ENCODE results near the gene BCAS1. TPM values are rescaled to one million over a fixed set of nuclear protein-coding genes. Genes with fewer than 3 reads are reported as not detected.
"Not testable (repeated sequence)": the region's sequence is repeated elsewhere in the genome, so short reads cannot be mapped to it uniquely, and the experiment has no call there.

Gene BCAS1
- total RNA-seq, 6 experiments from 2014 or later, result 0.07 to 0.43 (median 0.15) TPM; not detected in 2

DNA sequence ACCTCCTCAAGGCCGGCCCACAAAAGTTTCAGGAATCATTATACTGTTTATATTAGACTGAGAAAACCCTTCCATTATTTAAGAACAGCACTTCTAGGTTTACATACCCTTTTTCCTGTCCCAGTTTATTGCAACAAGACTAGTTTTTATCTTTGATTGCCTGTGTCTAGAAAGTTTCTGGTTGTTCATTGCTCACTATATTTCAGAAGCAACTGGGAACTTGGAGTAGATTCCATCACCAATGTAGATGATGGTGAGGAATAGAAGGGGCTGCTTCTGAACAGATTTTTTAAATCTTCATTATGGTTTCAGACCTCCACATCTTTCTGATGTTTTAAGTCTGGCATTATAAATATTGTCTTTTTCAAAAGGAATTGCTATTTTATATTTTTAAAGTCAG lies 93.0 kb downstream of the BCAS1 start:
- Histone ChIP-seq H3K4me1 (no peaks in the 10 kb centered on the region), H3K4me3 (no peak overlapping the region), H3K36me3 (no peaks in the 10 kb centered on the region), H3K27ac (no peak overlapping the region), H3K27me3 (no peaks in the 10 kb centered on the region), H3K9me3 (no peaks in the 10 kb centered on the region)
- DNase-seq (no peak), ATAC-seq (no peak)
- WGBS (ENCODE audit: insufficient coverage, low coverage, low lambda C conversion rate, missing lambda C conversion rate), result 88% methylated on average over 1 of the region's 1 CpG
- intact Hi-C loops (cut with DNase I), result no loop called here
- TF ChIP-seq POLR2A (IDR thresholded peaks at IDR 0.05), result no peak
- no peak for TF ChIP-seq CTCF (IDR thresholded peaks at IDR 0.05)

GRCh38 chr20:53975761-53976160 lies 94.6 kb downstream of the BCAS1 start:
- DNase-seq, result peak in 1 of 3 donors; percentile 27
- H3K4me1 ChIP-seq, result no peaks in the 10 kb centered on the region
- no peaks in the 10 kb centered on the region for H3K27me3 ChIP-seq
- no peaks in the 10 kb centered on the region for H3K9me3 ChIP-seq
- peak; percentile 77 to 88 (median 82) for ATAC-seq
- H3K27ac ChIP-seq, result no peak overlapping the region
- no peak overlapping the region for H3K4me3 ChIP-seq
- no peaks in the 10 kb centered on the region for H3K36me3 ChIP-seq
- intact Hi-C loops (cut with DNase I), result no loop called here
- 39% methylated on average over 5 of the region's 5 CpGs for whole genome bisulfite sequencing (ENCODE audit: insufficient coverage, low coverage, low lambda C conversion rate, missing lambda C conversion rate)
- TF ChIP-seq CTCF (IDR thresholded peaks at IDR 0.05) (peak; percentile 5 to 14 (median 10)), POLR2A (IDR thresholded peaks at IDR 0.05) (no peak)

GRCh38 chr20:53974785-53975555 lies 95.4 kb downstream of the BCAS1 start:
- H3K4me1 ChIP-seq, result no peaks in the 10 kb centered on the region
- no peak for DNase-seq
- H3K27me3 ChIP-seq, result no peaks in the 10 kb centered on the region
- intact Hi-C loops (cut with DNase I), result no loop called here
- no peak overlapping the region for H3K27ac ChIP-seq
- ATAC-seq, result no peak
- no peak for TF ChIP-seq CTCF (IDR thresholded peaks at IDR 0.05)
- no peak for TF ChIP-seq POLR2A (IDR thresholded peaks at IDR 0.05)
- no peaks in the 10 kb centered on the region for H3K9me3 ChIP-seq
- WGBS (ENCODE audit: insufficient coverage, low coverage, low lambda C conversion rate, missing lambda C conversion rate), result 79% methylated on average over 19 of the region's 19 CpGs
- no peak overlapping the region for H3K4me3 ChIP-seq
- no peaks in the 10 kb centered on the region for H3K36me3 ChIP-seq

- intact Hi-C loops (cut with DNase I); DNase-seq; H3K9me3 ChIP-seq; H3K27me3 ChIP-seq; ATAC-seq; H3K4me3 ChIP-seq; H3K4me1 ChIP-seq; H3K36me3 ChIP-seq; H3K27ac ChIP-seq: not testable (repeated sequence)
- 66% methylated on average over 5 of the region's 5 CpGs for WGBS (ENCODE audit: insufficient coverage, low coverage, low lambda C conversion rate, missing lambda C conversion rate)
Measured at GRCh38 chr20:53973882-53974281, 96.5 kb downstream of the BCAS1 start.

DNA sequence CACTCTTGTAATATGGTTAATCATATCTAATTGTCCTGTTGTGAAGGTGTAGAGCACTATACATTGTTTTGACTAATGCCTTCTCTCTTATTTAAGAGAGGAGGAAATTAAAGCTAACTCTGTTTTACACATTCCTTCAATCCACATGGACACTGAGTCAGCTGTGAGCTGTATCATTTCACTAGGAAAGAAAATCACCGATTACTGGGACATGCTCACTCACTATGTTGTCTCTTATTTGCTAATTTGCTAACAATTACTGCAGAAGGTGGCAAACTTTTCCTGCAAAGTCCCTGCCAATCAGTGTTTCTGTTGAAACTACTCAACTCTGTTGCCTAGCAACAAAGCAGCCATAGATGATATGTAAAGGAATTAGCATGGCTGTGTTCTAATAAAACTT lies 98.2 kb downstream of the BCAS1 start:
- Histone ChIP-seq H3K36me3 (no peaks in the 10 kb centered on the region), H3K27ac (no peak overlapping the region), H3K9me3 (no peaks in the 10 kb centered on the region), H3K4me1 (no peaks in the 10 kb centered on the region), H3K27me3 (no peaks in the 10 kb centered on the region), H3K4me3 (no peak overlapping the region)
- WGBS (ENCODE audit: insufficient coverage, low coverage, low lambda C conversion rate, missing lambda C conversion rate), result 78% methylated on average over 1 of the region's 1 CpG
- intact Hi-C loops (cut with DNase I), result no loop called here
- DNase-seq, result no peak
- TF ChIP-seq CTCF (IDR thresholded peaks at IDR 0.05) (no peak), POLR2A (IDR thresholded peaks at IDR 0.05) (no peak)
- ATAC-seq, result no peak

Data from right lobe of liver (tissue), 6 donors.